ENCODE data around the gene DLGAP1.

The DLGAP1 gene

GRCh38 chr18:4224031-4224704 lies 230.9 kb downstream of the DLGAP1 start:
- no peaks in the 10 kb centered on the region for H3K27me3 Mint-ChIP-seq
- peaks cover 12% of the 10 kb centered on the region for H3K9me3 Mint-ChIP-seq
- no peaks in the 10 kb centered on the region for H3K36me3 Mint-ChIP-seq (ENCODE audit: low read depth)
- H3K4me1 Mint-ChIP-seq (ENCODE audit: low read depth) = no peaks in the 10 kb centered on the region
- no peak overlapping the region for H3K27ac Mint-ChIP-seq
- no peak overlapping the region for H3K4me3 Mint-ChIP-seq
- no peak for DNase-seq

GRCh38 chr18:4211111-4211837 lies 243.8 kb downstream of the DLGAP1 start:
- Mint-ChIP-seq H3K4me3 (no peak overlapping the region), H3K36me3 (ENCODE audit: low read depth) (no peaks in the 10 kb centered on the region), H3K4me1 (ENCODE audit: low read depth) (no peaks in the 10 kb centered on the region), H3K9me3 (peaks cover 3% of the 10 kb centered on the region), H3K27me3 (no peaks in the 10 kb centered on the region), H3K27ac (no peak overlapping the region)
- no peak for DNase-seq

- Mint-ChIP-seq H3K9me3 (peaks cover 4% of the 10 kb centered on the region), H3K4me3 (no peak overlapping the region), H3K27me3 (no peaks in the 10 kb centered on the region), H3K27ac (no peak overlapping the region), H3K4me1 (ENCODE audit: low read depth) (no peaks in the 10 kb centered on the region), H3K36me3 (ENCODE audit: low read depth) (no peaks in the 10 kb centered on the region)
- DNase-seq = no peak
These were observed 246.7 kb downstream of the DLGAP1 start for GRCh38 chr18:4208366-4208765.

GRCh38 chr18:4207383-4207985 lies 247.6 kb downstream of the DLGAP1 start:
- Mint-ChIP-seq H3K9me3 (peaks cover 4% of the 10 kb centered on the region), H3K27me3 (no peaks in the 10 kb centered on the region), H3K36me3 (ENCODE audit: low read depth) (no peaks in the 10 kb centered on the region), H3K4me1 (ENCODE audit: low read depth) (no peaks in the 10 kb centered on the region), H3K4me3 (no peak overlapping the region), H3K27ac (no peak overlapping the region)
- no peak for DNase-seq

- Mint-ChIP-seq H3K4me3 (no peak overlapping the region), H3K27me3 (no peaks in the 10 kb centered on the region), H3K9me3 (peaks cover 4% of the 10 kb centered on the region), H3K4me1 (ENCODE audit: low read depth) (no peaks in the 10 kb centered on the region), H3K27ac (no peak overlapping the region), H3K36me3 (ENCODE audit: low read depth) (no peaks in the 10 kb centered on the region)
- DNase-seq = no peak
These were observed 250.7 kb downstream of the DLGAP1 start for GRCh38 chr18:4204438-4204720.

GRCh38 chr18:4203568-4204437 lies 251.3 kb downstream of the DLGAP1 start:
- no peaks in the 10 kb centered on the region for H3K36me3 Mint-ChIP-seq (ENCODE audit: low read depth)
- no peaks in the 10 kb centered on the region for H3K27me3 Mint-ChIP-seq
- H3K4me3 Mint-ChIP-seq = no peak overlapping the region
- DNase-seq = no peak
- H3K4me1 Mint-ChIP-seq (ENCODE audit: low read depth) = no peaks in the 10 kb centered on the region
- H3K9me3 Mint-ChIP-seq = peaks cover 4% of the 10 kb centered on the region
- H3K27ac Mint-ChIP-seq = no peak overlapping the region

- peaks cover 2% of the 10 kb centered on the region for H3K9me3 Mint-ChIP-seq
- no peak overlapping the region for H3K4me3 Mint-ChIP-seq
- no peak overlapping the region for H3K27ac Mint-ChIP-seq
- H3K36me3 Mint-ChIP-seq (ENCODE audit: low read depth) = no peaks in the 10 kb centered on the region
- H3K27me3 Mint-ChIP-seq = no peaks in the 10 kb centered on the region
- DNase-seq = no peak
- H3K4me1 Mint-ChIP-seq (ENCODE audit: low read depth) = no peaks in the 10 kb centered on the region
These were observed 254.7 kb downstream of the DLGAP1 start for GRCh38 chr18:4200399-4200798.

GRCh38 chr18:4198956-4199355 lies 256.2 kb downstream of the DLGAP1 start:
- no peaks in the 10 kb centered on the region for H3K36me3 Mint-ChIP-seq (ENCODE audit: low read depth)
- no peaks in the 10 kb centered on the region for H3K9me3 Mint-ChIP-seq
- H3K27ac Mint-ChIP-seq = no peak overlapping the region
- H3K4me1 Mint-ChIP-seq (ENCODE audit: low read depth) = no peaks in the 10 kb centered on the region
- DNase-seq = no peak
- H3K27me3 Mint-ChIP-seq = no peaks in the 10 kb centered on the region
- no peak overlapping the region for H3K4me3 Mint-ChIP-seq

- no peaks in the 10 kb centered on the region for H3K36me3 Mint-ChIP-seq (ENCODE audit: low read depth)
- H3K9me3 Mint-ChIP-seq = no peaks in the 10 kb centered on the region
- no peaks in the 10 kb centered on the region for H3K27me3 Mint-ChIP-seq
- DNase-seq = no peak
- no peak overlapping the region for H3K4me3 Mint-ChIP-seq
- no peak overlapping the region for H3K27ac Mint-ChIP-seq
- H3K4me1 Mint-ChIP-seq (ENCODE audit: low read depth) = no peaks in the 10 kb centered on the region
These were observed 258.8 kb downstream of the DLGAP1 start for GRCh38 chr18:4196351-4196750.

- H3K4me3 Mint-ChIP-seq = no peak overlapping the region
- H3K27ac Mint-ChIP-seq = no peak overlapping the region
- no peak for DNase-seq
- H3K4me1 Mint-ChIP-seq (ENCODE audit: low read depth) = no peaks in the 10 kb centered on the region
- no peaks in the 10 kb centered on the region for H3K9me3 Mint-ChIP-seq
- no peaks in the 10 kb centered on the region for H3K36me3 Mint-ChIP-seq (ENCODE audit: low read depth)
- no peaks in the 10 kb centered on the region for H3K27me3 Mint-ChIP-seq
These were observed 262.0 kb downstream of the DLGAP1 start for GRCh38 chr18:4193086-4193485.

- H3K4me1 Mint-ChIP-seq (ENCODE audit: low read depth) = no peaks in the 10 kb centered on the region
- no peaks in the 10 kb centered on the region for H3K27me3 Mint-ChIP-seq
- H3K4me3 Mint-ChIP-seq = no peak overlapping the region
- H3K36me3 Mint-ChIP-seq (ENCODE audit: low read depth) = no peaks in the 10 kb centered on the region
- H3K9me3 Mint-ChIP-seq = no peaks in the 10 kb centered on the region
- no peak for DNase-seq
- H3K27ac Mint-ChIP-seq = no peak overlapping the region
These were observed 273.1 kb downstream of the DLGAP1 start for GRCh38 chr18:4181882-4182568.

GRCh38 chr18:4181086-4181485 lies 274.0 kb downstream of the DLGAP1 start:
- no peaks in the 10 kb centered on the region for H3K4me1 Mint-ChIP-seq (ENCODE audit: low read depth)
- H3K36me3 Mint-ChIP-seq (ENCODE audit: low read depth) = no peaks in the 10 kb centered on the region
- DNase-seq = no peak
- H3K9me3 Mint-ChIP-seq = no peaks in the 10 kb centered on the region
- H3K27ac Mint-ChIP-seq = no peak overlapping the region
- no peak overlapping the region for H3K4me3 Mint-ChIP-seq
- H3K27me3 Mint-ChIP-seq = no peaks in the 10 kb centered on the region

- Mint-ChIP-seq H3K36me3 (ENCODE audit: low read depth) (no peaks in the 10 kb centered on the region), H3K4me3 (no peak overlapping the region), H3K4me1 (ENCODE audit: low read depth) (no peaks in the 10 kb centered on the region), H3K9me3 (no peaks in the 10 kb centered on the region), H3K27ac (no peak overlapping the region), H3K27me3 (no peaks in the 10 kb centered on the region)
- DNase-seq = no peak
These were observed 282.7 kb downstream of the DLGAP1 start for GRCh38 chr18:4172196-4173100.

Measured in activated T-cell treated with anti-CD3 and anti-CD28 coated beads, Interleukin-2, amount 50 U/mL, for 24 hours (primary cell).